ENCODE results near the gene FBRSL1.

FBRSL1 gene

DNA sequence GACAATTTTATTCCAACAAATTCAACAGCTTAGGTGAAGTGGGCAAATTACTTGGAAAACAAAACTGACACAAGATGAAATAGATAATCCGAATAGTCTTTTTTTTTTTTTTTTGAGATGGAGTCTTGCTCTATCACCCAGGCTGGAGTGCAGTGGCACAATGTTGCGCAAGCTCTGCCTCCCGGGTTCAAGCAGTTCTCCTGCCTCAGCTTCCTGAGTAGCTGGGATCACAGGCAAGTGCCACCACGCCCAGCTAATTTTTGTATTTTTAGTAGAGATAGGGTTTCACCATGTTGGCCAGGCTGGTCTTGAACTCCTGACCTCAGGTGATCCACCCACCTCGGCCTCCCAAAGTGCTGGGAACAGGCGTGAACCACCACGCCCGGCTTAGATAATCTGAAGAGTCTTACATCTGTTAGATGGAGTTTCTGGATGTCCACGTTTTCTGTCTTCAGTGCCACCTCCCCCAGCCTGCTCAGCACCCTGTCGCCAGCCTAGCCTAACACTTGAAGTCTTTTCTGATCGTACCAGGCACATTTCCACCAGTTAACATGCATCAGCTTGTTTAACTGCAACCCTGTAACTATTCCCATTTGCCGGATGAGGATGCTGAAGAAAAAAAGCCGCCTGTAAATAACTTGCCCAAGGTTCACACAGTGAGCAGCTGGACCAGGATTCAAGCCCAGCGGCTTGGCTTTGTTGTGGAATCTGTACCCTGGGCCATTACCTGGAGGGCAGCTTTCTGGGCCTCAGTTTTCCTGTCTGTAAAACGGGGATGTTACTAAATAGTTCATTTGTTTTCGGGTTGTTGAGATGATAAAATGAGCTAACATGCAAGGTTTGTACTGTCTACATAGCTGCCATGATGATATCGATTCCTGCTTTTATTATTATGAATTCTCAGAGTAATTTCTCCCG, 26.4 kb downstream of the FBRSL1 start:
- H4K20me1 ChIP-seq (ENCODE audit: insufficient read depth, low read length) = no peaks in the 10 kb centered on the region
- no peaks in the 10 kb centered on the region for H3F3A ChIP-seq (ENCODE audit: insufficient read depth, low read length)
- no peak overlapping the region for H3K4me2 ChIP-seq (ENCODE audit: low read depth, low read length)
- no peak for DNase-seq
- no peaks in the 10 kb centered on the region for H3K4me1 ChIP-seq (ENCODE audit: low read length)
- no peaks in the 10 kb centered on the region for H3K9me2 ChIP-seq (replicated peaks; ENCODE audit: insufficient read depth, low read length)
- H2AFZ ChIP-seq (ENCODE audit: low read length) = no peak overlapping the region
- H3K79me2 ChIP-seq (ENCODE audit: low read length) = no peaks in the 10 kb centered on the region
- no peaks in the 10 kb centered on the region for H3K27me3 ChIP-seq (replicated peaks; ENCODE audit: insufficient read depth, low read length)
- H3K4me3 ChIP-seq (ENCODE audit: low read length) = no peak overlapping the region
- no peak overlapping the region for H3K9ac ChIP-seq (ENCODE audit: low read length)
- no peak for TF ChIP-seq EZH2phosphoT487 (IDR thresholded peaks at IDR 0.05; ENCODE audit: low read length)
- TF ChIP-seq EZH2 (optimal IDR thresholded peaks at IDR 0.05; ENCODE audit: low read depth, low read length) = no peak
- no peak for TF ChIP-seq CTCF (IDR thresholded peaks at IDR 0.05; ENCODE audit: low read length)
- H3K36me3 ChIP-seq (replicated peaks; ENCODE audit: insufficient read depth, low read length) = no peaks in the 10 kb centered on the region
- H3K9me3 ChIP-seq (replicated peaks; ENCODE audit: insufficient read depth, low read length) = no peaks in the 10 kb centered on the region
- no peak overlapping the region for H3K27ac ChIP-seq (ENCODE audit: low read length)

DNA sequence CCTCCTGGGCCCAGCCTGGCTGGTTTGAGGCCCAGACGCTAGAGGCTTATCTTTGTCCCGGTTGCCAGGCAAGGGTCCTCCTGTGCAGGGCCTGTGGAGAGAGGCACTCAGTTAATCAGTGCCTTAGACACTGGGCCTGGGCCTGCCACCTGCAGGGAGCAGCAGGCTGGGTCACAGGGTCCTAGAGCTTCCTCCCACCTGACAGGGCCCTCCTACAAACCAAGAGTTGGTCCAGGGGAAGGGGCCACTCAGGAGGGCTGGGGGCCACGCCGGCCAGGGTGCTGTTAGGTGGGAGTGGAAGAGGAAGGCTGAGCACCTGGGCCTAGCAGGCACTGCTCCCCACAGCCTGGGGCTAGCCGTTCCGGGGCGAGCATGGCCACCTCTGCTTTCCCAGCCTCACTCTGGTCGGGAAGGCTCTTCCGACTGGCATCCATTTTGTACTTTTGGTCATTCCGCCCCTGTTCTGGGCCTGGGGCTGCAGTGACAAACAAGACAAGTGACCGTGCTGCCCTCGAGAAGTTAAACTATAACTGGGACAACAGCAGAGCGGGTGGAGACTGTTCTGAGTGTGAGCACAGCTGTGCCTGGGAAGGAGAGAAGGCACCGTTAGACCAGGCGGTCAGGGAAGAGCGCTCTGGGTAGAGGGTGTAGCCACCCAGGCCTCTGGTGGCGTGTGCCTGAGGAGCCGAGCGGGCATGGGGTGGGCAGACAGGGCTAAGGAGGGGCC, 27.2 kb downstream of the FBRSL1 start:
- no peaks in the 10 kb centered on the region for H3K4me1 ChIP-seq (ENCODE audit: low read length)
- no peak overlapping the region for H3K27ac ChIP-seq (ENCODE audit: low read length)
- H3K27me3 ChIP-seq (replicated peaks; ENCODE audit: insufficient read depth, low read length) = no peaks in the 10 kb centered on the region
- no peaks in the 10 kb centered on the region for H3K9me3 ChIP-seq (replicated peaks; ENCODE audit: insufficient read depth, low read length)
- H4K20me1 ChIP-seq (ENCODE audit: insufficient read depth, low read length) = no peaks in the 10 kb centered on the region
- no peaks in the 10 kb centered on the region for H3F3A ChIP-seq (ENCODE audit: insufficient read depth, low read length)
- no peaks in the 10 kb centered on the region for H3K9me2 ChIP-seq (replicated peaks; ENCODE audit: insufficient read depth, low read length)
- H3K9ac ChIP-seq (ENCODE audit: low read length) = no peak overlapping the region
- DNase-seq = no peak
- no peaks in the 10 kb centered on the region for H3K79me2 ChIP-seq (ENCODE audit: low read length)
- H3K4me3 ChIP-seq (ENCODE audit: low read length) = no peak overlapping the region
- H3K36me3 ChIP-seq (replicated peaks; ENCODE audit: insufficient read depth, low read length) = no peaks in the 10 kb centered on the region
- no peak overlapping the region for H2AFZ ChIP-seq (ENCODE audit: low read length)
- no peak for TF ChIP-seq EZH2phosphoT487 (IDR thresholded peaks at IDR 0.05; ENCODE audit: low read length)
- no peak for TF ChIP-seq EZH2 (optimal IDR thresholded peaks at IDR 0.05; ENCODE audit: low read depth, low read length)
- no peak for TF ChIP-seq CTCF (IDR thresholded peaks at IDR 0.05; ENCODE audit: low read length)
- H3K4me2 ChIP-seq (ENCODE audit: low read depth, low read length) = no peak overlapping the region

GRCh38 chr12:132517740-132518100, 27.8 kb downstream of the FBRSL1 start:
- DNase-seq = no peak
- Histone ChIP-seq H4K20me1 (ENCODE audit: insufficient read depth, low read length) (no peaks in the 10 kb centered on the region), H3K9ac (ENCODE audit: low read length) (no peak overlapping the region), H3F3A (ENCODE audit: insufficient read depth, low read length) (no peaks in the 10 kb centered on the region), H3K27ac (ENCODE audit: low read length) (no peak overlapping the region), H3K4me3 (ENCODE audit: low read length) (no peak overlapping the region), H3K4me2 (ENCODE audit: low read depth, low read length) (no peak overlapping the region), H3K36me3 (replicated peaks; ENCODE audit: insufficient read depth, low read length) (no peaks in the 10 kb centered on the region), H3K9me3 (replicated peaks; ENCODE audit: insufficient read depth, low read length) (no peaks in the 10 kb centered on the region), H3K79me2 (ENCODE audit: low read length) (no peaks in the 10 kb centered on the region), H3K4me1 (ENCODE audit: low read length) (no peaks in the 10 kb centered on the region), H2AFZ (ENCODE audit: low read length) (no peak overlapping the region), H3K27me3 (replicated peaks; ENCODE audit: insufficient read depth, low read length) (no peaks in the 10 kb centered on the region), H3K9me2 (replicated peaks; ENCODE audit: insufficient read depth, low read length) (no peaks in the 10 kb centered on the region)
- no peak for TF ChIP-seq CTCF (IDR thresholded peaks at IDR 0.05; ENCODE audit: low read length)
- TF ChIP-seq EZH2phosphoT487 (IDR thresholded peaks at IDR 0.05; ENCODE audit: low read length) = no peak
- no peak for TF ChIP-seq EZH2 (optimal IDR thresholded peaks at IDR 0.05; ENCODE audit: low read depth, low read length)
